SK-N-SH (cell line): Measurements from ENCODE around the gene C12orf56. TPM values are rescaled to one million over a fixed set of nuclear protein-coding genes. Genes with fewer than 3 reads are reported as not detected.

ENCODE experiments used
- CTCF ChIA-PET: fragments of 300-600, 350-600 bp; formaldehyde crosslinking; extraction: SDS; loops from one replicate; lab custom pipeline; 2021; lab: Yijun Ruan, JAX
- POLR2A ChIA-PET: fragments of 350-600 bp; sonication (Branson Sonifier 250); formaldehyde crosslinking; extraction: SDS; loops from one replicate; lab custom pipeline; 2020; ENCODE audit warnings: antibody characterized with exemption, inconsistent platforms; lab: Yijun Ruan, JAX
- DNase-seq: peaks from one replicate; pipeline ENCODE4 v3.0.0; 2012
- H2AFZ ChIP-seq: fragments of 200-600 bp; sonication (generic); 2 replicates; pipeline ENCODE4 v1.8.1; 2016; ENCODE audit warnings: antibody characterized with exemption, mild to moderate bottlenecking, low read depth
- H3F3A ChIP-seq: fragments of 200-600 bp; sonication (generic); replicated peaks from 2 replicates; pipeline ENCODE3; 2016; ENCODE audit warnings: antibody characterized with exemption, mild to moderate bottlenecking; ENCODE audit not compliant: insufficient read depth
- H3K27ac ChIP-seq, 2 experiments: fragments of 200-500 bp in 1 of 2; fragments of 200-600 bp in 1 of 2; sonication (Bioruptor generic) in 1 of 2; sonication (generic), shearing (Covaris generic) in 1 of 2; 2 replicates each; pipeline versions ENCODE4 v1.5.1 to v1.6.1; 2014 to 2016; ENCODE audit warnings: low read depth in 2 of 2, inconsistent platforms in 1 of 2, low read length in 1 of 2, mild to moderate bottlenecking in 1 of 2, mixed read lengths in 1 of 2
- H3K27me3 ChIP-seq: fragments of 200-600 bp; sonication (generic), shearing (Covaris generic); 2 replicates; pipeline ENCODE4 v1.6.1; 2016; ENCODE audit warnings: mixed run types; ENCODE audit not compliant: insufficient read depth
- H3K36me3 ChIP-seq, 2 experiments: fragments of 200-500 bp in 1 of 2; fragments of 200-600 bp in 1 of 2; sonication (Bioruptor generic) in 1 of 2; sonication (generic) in 1 of 2; replicated peaks in 1 of 2; 2 replicates each; pipeline versions ENCODE3 to v1.5.1; 2014 to 2016; ENCODE audit warnings: low read length in 1 of 2, mild to moderate bottlenecking in 1 of 2; ENCODE audit not compliant: insufficient read depth in 2 of 2, control insufficient read depth in 1 of 2
- H3K4me1 ChIP-seq, 2 experiments: fragments of 200-500 bp in 1 of 2; fragments of 200-600 bp in 1 of 2; sonication (Bioruptor generic) in 1 of 2; sonication (generic), shearing (Covaris generic) in 1 of 2; 2 replicates each; pipeline versions ENCODE4 v1.5.1 to v1.6.1; 2014 to 2016; ENCODE audit warnings: low read depth in 1 of 2, low read length in 1 of 2, mixed run types in 1 of 2; ENCODE audit not compliant: insufficient read depth in 2 of 2, control insufficient read depth in 1 of 2
- H3K4me2 ChIP-seq: fragments of 200-600 bp; sonication (generic), shearing (Covaris generic); 2 replicates; pipeline ENCODE4 v1.6.1; 2017; ENCODE audit warnings: mixed run types
- H3K4me3 ChIP-seq, 2 experiments: fragments of 200-500 bp in 1 of 2; fragments of 200-600 bp in 1 of 2; sonication (Bioruptor generic) in 1 of 2; sonication (generic), shearing (Covaris generic) in 1 of 2; 2 replicates each; pipeline versions ENCODE4 v1.5.1 to v1.8.1; 2014 to 2016; ENCODE audit warnings: low read depth in 2 of 2, inconsistent platforms in 1 of 2, low read length in 1 of 2, mild to moderate bottlenecking in 1 of 2, mixed read lengths in 1 of 2, moderate library complexity in 1 of 2
- H3K79me2 ChIP-seq: fragments of 200-600 bp; sonication (generic); 2 replicates; pipeline ENCODE4 v1.8.1; 2017; ENCODE audit warnings: mild to moderate bottlenecking; ENCODE audit not compliant: insufficient read depth
- H3K9ac ChIP-seq: fragments of 200-600 bp; sonication (generic); 2 replicates; pipeline ENCODE4 v1.6.1; 2017; ENCODE audit warnings: mixed run types
- H3K9me2 ChIP-seq: fragments of 200-600 bp; sonication (generic); 2 replicates; pipeline ENCODE4 v1.6.1; 2017; ENCODE audit warnings: mixed run types
- H3K9me3 ChIP-seq: fragments of 200-600 bp; sonication (generic); 2 replicates; pipeline ENCODE4 v1.6.1; 2017; ENCODE audit warnings: mixed run types, mild to moderate bottlenecking, moderate library complexity
- H4K20me1 ChIP-seq: fragments of 200-600 bp; sonication (generic); 2 replicates; pipeline ENCODE4 v1.6.1; 2017; ENCODE audit warnings: mild to moderate bottlenecking, mixed run types; ENCODE audit not compliant: insufficient read depth
- ELF1 ChIP-seq: IDR thresholded peaks from 2 replicates; pipeline ENCODE4 v1.4.0; 2012
- EZH2phosphoT487 ChIP-seq: fragments of 200-600 bp; sonication (generic); IDR thresholded peaks from 2 replicates; pipeline ENCODE4 v1.6.1; 2017; ENCODE audit warnings: low read depth, mixed run types, mild to moderate bottlenecking, antibody characterized with exemption, moderate library complexity, borderline replicate concordance
- FOSL2 ChIP-seq: IDR thresholded peaks from 2 replicates; pipeline ENCODE4 v1.4.0; 2012; ENCODE audit warnings: low read depth, mild to moderate bottlenecking, moderate library complexity, borderline replicate concordance
- FOXJ3 ChIP-seq: sonication (generic); formaldehyde crosslinking; IDR thresholded peaks from 2 replicates; pipeline ENCODE4 v1.5.1; 2020; ENCODE audit warnings: mild to moderate bottlenecking, missing genetic modification reagents
- GABPA ChIP-seq: IDR thresholded peaks from 2 replicates; pipeline ENCODE4 v1.4.0; 2012; ENCODE audit warnings: low read depth, mild to moderate bottlenecking
- JUND ChIP-seq: IDR thresholded peaks from 2 replicates; pipeline ENCODE4 v1.4.0; 2012
- MAX ChIP-seq: IDR thresholded peaks from 2 replicates; pipeline ENCODE4 v1.4.0; 2012; ENCODE audit warnings: low read depth
- MXI1 ChIP-seq: IDR thresholded peaks from 2 replicates; pipeline ENCODE4 v1.6.1; 2012; ENCODE audit warnings: mild to moderate bottlenecking, low read depth, low read length, improper control_type of control experiment
- NRF1 ChIP-seq: IDR thresholded peaks from 2 replicates; pipeline ENCODE4 v1.6.1; 2012; ENCODE audit warnings: low read depth, mild to moderate bottlenecking, low read length
- RAD21 ChIP-seq: IDR thresholded peaks from 2 replicates; pipeline ENCODE4 v1.6.1; 2012; ENCODE audit warnings: mild to moderate bottlenecking, low read length
- RFX5 ChIP-seq: IDR thresholded peaks from 2 replicates; pipeline ENCODE4 v1.6.1; 2012; ENCODE audit warnings: mild to moderate bottlenecking, improper control_type of control experiment, low read length
- TCF12 ChIP-seq: IDR thresholded peaks from 2 replicates; pipeline ENCODE4 v1.4.0; 2012
- TEAD4 ChIP-seq: IDR thresholded peaks from 2 replicates; pipeline ENCODE4 v1.4.0; 2012; ENCODE audit warnings: mild to moderate bottlenecking, borderline replicate concordance; ENCODE audit not compliant: insufficient read depth
- USF2 ChIP-seq: fragments of 150-350 bp; IDR thresholded peaks from 2 replicates; pipeline ENCODE4 v1.6.1; 2017; ENCODE audit warnings: antibody characterized with exemption, low read length, low read depth, borderline replicate concordance
- WGBS: methylation state at CpG from one replicate; pipeline ENCODE4 v1.1.6; 2017; ENCODE audit warnings: low lambda C conversion rate; 5-methylcytosine and 5-hydroxymethylcytosine counted together
- polyA plus RNA-seq, 3 experiments: library from polyadenylated mRNA; depleted of rRNA; stranded (reverse); fragments of >200 nt; gene quantifications; 2 replicates each; pipeline ENCODE4 v1.2.3, GENCODE V29; 2012

C12orf56 gene
- polyA plus RNA-seq, 1 of the 3 experiments (the other 2 are of a cell fraction), result not detected

- no peak for DNase-seq
- no peaks in the 10 kb centered on the region for H3K36me3 ChIP-seq
- H3K9ac ChIP-seq, result no peak overlapping the region
- POLR2A ChIA-PET, result no interaction called here
- no peak overlapping the region for H3K27ac ChIP-seq
- H3K4me2 ChIP-seq, result no peak overlapping the region
- H3K4me1 ChIP-seq, result no peaks in the 10 kb centered on the region
- no peak overlapping the region for H2AFZ ChIP-seq
- no peaks in the 10 kb centered on the region for H4K20me1 ChIP-seq
- no peaks in the 10 kb centered on the region for H3F3A ChIP-seq
- peaks cover 5% of the 10 kb centered on the region; the same call in 1 of the 2 replicates for H3K27me3 ChIP-seq
- no peak overlapping the region for H3K4me3 ChIP-seq
- H3K9me2 ChIP-seq, result no peaks in the 10 kb centered on the region
- WGBS, result 73% methylated on average over 2 of the region's 2 CpGs
- no peaks in the 10 kb centered on the region for H3K9me3 ChIP-seq
- CTCF ChIA-PET, result interaction anchor here (0.6 kb wide), 1 partner anchor 1825 kb away, joined by 3 read pairs; no protein-coding TSS in a partner anchor
- no peaks in the 10 kb centered on the region for H3K79me2 ChIP-seq
- TF ChIP-seq RAD21 (no peak), FOSL2 (no peak), MAX (no peak), NRF1 (no peak), JUND (no peak), TEAD4 (no peak), GABPA (no peak), ELF1 (no peak), MXI1 (no peak), EZH2phosphoT487 (no peak), RFX5 (no peak), USF2 (no peak), FOXJ3 (no peak)
- TF ChIP-seq, all 33 proteins: peak for 0
Observed at GRCh38 chr12:64269161-64269560, 121.4 kb downstream of the C12orf56 start.

- Histone ChIP-seq H3K79me2 (no peaks in the 10 kb centered on the region), H4K20me1 (no peaks in the 10 kb centered on the region), H3K36me3 (no peaks in the 10 kb centered on the region), H2AFZ (no peak overlapping the region), H3K4me2 (no peak overlapping the region), H3K9ac (no peak overlapping the region), H3K27me3 (peaks cover 5% of the 10 kb centered on the region; the same call in 1 of the 2 replicates), H3K4me1 (no peaks in the 10 kb centered on the region), H3K27ac (no peak overlapping the region), H3F3A (no peaks in the 10 kb centered on the region), H3K9me3 (no peaks in the 10 kb centered on the region), H3K4me3 (no peak overlapping the region), H3K9me2 (no peaks in the 10 kb centered on the region)
- TF ChIP-seq TCF12 (no peak), GABPA (no peak)
- DNase-seq, result no peak
- ChIA-PET POLR2A (no interaction called here), CTCF (interaction anchor here (1.4 to 1.5 kb wide), 2 partner anchors 12 to 442 kb away, joined by 3 read pairs; no protein-coding TSS in a partner anchor)
- WGBS, result 7% methylated on average over 2 of the region's 2 CpGs
Observed at GRCh38 chr12:64268409-64268808, 122.1 kb downstream of the C12orf56 start.
